Measurements from ENCODE around the gene CHM.

The CHM gene

DNA sequence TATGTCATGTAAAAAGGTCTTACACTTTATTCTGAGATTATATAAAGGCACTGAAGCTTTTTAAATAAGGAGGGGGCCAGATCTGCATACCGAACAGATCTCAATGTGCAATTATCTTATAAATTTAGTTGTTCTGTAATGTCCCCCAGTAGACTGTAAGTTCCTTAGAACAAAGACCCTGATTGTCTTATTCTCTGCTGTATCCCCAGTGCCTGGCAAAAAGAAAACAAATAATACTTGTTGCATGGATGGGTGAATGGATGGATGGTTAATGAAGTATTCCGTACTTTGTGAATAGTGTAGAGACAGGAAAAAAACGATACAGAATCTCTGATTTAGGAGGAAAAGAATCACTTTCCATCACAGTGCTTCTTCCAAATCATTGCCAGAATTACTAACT is 141.5 kb downstream of the CHM start:
- DNase-seq (ENCODE audit: low spot score) = no peak

GRCh38 chrX:85903692-85904471 is 143.5 kb downstream of the CHM start:
- no peak for DNase-seq (ENCODE audit: low spot score)

DNA sequence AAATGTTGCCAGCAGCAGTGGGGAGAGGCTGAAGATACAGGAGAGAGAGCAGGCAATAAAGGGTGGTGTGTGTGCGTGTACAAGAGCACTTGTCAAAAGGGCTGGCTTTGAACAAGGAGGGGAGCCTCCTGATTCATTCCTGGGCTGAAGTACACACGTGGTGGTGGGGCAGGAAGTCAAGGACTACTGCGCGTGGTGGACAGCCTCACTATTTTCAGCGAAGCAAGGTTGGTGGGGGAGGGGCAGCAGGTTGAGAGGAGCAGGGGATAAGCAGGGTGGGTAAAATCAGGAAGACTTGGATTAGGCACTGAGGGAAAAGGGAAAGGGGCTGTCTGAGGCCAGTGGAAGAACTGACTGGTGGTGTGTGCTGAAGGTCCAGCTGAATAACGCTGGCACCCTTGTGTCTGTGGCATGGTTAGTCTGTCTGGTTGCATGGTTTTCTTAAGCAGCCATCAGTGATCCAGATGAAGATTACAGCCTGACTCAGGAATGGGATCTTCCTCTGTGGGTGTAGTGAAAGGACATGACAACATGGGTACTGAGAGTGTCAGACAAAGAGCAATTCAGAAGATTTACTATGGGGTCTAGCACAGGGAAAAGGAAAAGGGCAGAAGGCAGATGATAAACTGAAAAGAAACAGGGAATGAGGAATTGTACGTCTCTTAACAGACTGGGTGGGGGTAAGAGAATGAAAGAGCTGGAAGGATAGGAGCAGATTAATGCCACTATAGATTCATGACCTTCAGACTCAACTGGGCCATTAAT is 149.8 kb downstream of the CHM start:
- DNase-seq (ENCODE audit: low spot score) = no peak

DNA sequence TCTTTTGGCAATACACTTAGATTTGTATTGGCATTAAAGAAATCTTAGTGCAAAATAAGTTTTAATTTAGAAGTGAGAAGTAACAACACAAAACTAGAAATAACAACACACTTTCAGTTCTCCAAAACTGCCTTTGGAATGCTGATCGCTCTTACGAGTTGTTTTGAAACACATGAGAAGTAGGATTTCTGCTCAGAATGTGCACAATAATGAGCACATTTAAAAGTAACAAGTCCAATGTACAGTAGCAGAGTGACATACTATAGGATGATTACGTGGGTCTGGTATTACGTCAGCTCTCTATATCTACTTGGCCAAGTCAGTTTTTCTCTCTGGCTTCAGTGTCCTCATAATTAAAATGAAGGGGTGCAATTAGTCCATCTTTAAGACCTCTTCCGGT is 164.8 kb downstream of the CHM start:
- DNase-seq (ENCODE audit: low spot score) = no peak

- DNase-seq (ENCODE audit: low spot score) = no peak
Observed at GRCh38 chrX:85870585-85870984, 176.8 kb downstream of the CHM start.

- no peak for DNase-seq (ENCODE audit: low spot score)
Observed at GRCh38 chrX:85865324-85865723, 182.0 kb downstream of the CHM start.

DNA sequence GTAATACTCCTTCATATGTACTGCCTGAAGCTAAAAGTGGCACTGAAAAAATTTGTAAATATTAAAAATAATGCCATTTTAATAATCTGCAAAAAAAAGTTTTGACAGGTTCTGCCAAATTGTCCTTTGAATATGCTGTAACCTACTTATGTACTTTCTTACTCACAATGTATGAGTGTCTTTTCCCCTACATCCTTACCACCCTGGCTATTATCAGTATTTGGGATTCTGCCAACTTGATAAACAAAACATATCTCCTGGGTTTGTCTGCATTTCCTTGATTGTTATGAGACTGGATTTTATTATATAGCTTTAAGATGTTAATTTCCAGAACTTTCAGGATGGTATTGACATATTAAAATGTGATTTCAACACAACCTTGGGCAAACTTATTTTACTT is 187.9 kb downstream of the CHM start:
- DNase-seq (ENCODE audit: low spot score) = no peak

DNA sequence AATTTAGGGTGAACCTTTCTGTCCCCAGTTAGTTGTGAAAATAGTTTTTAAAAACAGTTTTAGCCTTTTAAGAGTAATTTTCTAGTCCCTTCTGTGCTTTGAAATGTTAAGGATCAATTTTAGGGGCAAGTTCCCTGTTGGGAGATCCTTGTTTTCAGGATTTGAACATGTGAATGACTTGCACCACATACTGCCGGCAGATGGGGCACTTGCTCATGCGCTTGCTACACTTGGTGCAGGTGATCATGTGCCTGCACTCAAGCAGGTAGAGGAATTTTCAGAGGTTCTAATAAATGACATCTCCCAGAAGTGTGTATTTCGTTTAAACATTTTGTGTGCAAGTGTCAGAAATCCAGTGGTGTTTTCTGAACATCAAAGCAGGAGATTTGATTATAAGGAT is 195.9 kb downstream of the CHM start:
- DNase-seq (ENCODE audit: low spot score) = no peak

GRCh38 chrX:85836868-85837267 is 210.5 kb downstream of the CHM start:
- no peak for DNase-seq (ENCODE audit: low spot score)

DNA sequence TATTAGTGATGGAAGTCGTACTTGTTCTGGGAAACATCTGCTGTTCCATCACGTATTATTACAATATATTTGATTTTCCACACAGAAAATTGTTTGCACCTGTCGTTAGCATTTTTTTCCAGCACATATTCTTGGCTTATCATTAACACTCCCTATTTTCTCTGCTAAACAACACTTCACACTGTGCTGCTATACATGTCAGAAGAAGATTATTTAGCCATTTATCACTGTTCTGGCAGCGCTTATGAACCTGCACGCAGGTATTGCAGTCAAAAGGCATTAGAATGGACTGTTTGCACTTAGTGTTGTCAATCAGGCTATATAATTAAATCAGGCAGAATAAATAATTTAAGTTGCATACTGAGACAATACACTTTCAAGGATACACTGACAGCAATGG is 218.6 kb downstream of the CHM start:
- no peak for DNase-seq (ENCODE audit: low spot score)

GRCh38 chrX:85815203-85815751 is 232.1 kb downstream of the CHM start:
- no peak for DNase-seq (ENCODE audit: low spot score)

All from hematopoietic multipotent progenitor cell treated with erythropoietin and hydrocortisone succinate and interleukin-3 and kit ligand, for 15 days (in vitro differentiated cells).